HG02840 (cell line): ENCODE results near the gene COPRS.
"Not testable (repeated sequence)": the region's sequence is repeated elsewhere in the genome, so short reads cannot be mapped to it uniquely, and the experiment has no call there.

ENCODE experiments used
- ATAC-seq: cut with Tn5 transposase; IDR thresholded peaks from one replicate; pipeline ENCODE4 v1.9.1; 2021; ENCODE audit warnings: mild to moderate bottlenecking, moderate library complexity, moderate number of reproducible peaks; ENCODE audit not compliant: unreplicated experiment, low FRiP score

COPRS gene

GRCh38 chr17:31853911-31854470 is 5.1 kb downstream of the COPRS start:
- no peak for ATAC-seq

- no peak for ATAC-seq
Observed at GRCh38 chr17:31845291-31845690, 13.8 kb downstream of the COPRS start.

GRCh38 chr17:31843070-31843745 is 15.8 kb downstream of the COPRS start:
- no peak for ATAC-seq

- ATAC-seq, result no peak
Observed at GRCh38 chr17:31842195-31843069, 16.6 kb downstream of the COPRS start.

- no peak for ATAC-seq
Observed at GRCh38 chr17:31841850-31842194, 17.2 kb downstream of the COPRS start.

- ATAC-seq, result no peak
Observed at GRCh38 chr17:31838636-31839225, 20.3 kb downstream of the COPRS start.

- no peak for ATAC-seq
Observed at GRCh38 chr17:31835984-31836383, 23.1 kb downstream of the COPRS start.

- ATAC-seq, result no peak
Observed at GRCh38 chr17:31834448-31834847, 24.6 kb downstream of the COPRS start.

- no peak for ATAC-seq
Observed at GRCh38 chr17:31832746-31833145, 26.3 kb downstream of the COPRS start.

GRCh38 chr17:31830971-31831858 is 27.8 kb downstream of the COPRS start:
- no peak for ATAC-seq

- no peak for ATAC-seq
Observed at GRCh38 chr17:31829649-31830048, 29.4 kb downstream of the COPRS start.

GRCh38 chr17:31828955-31829354 is 30.1 kb downstream of the COPRS start:
- ATAC-seq, result not testable (repeated sequence)

- no peak for ATAC-seq
Observed at GRCh38 chr17:31825961-31826691, 32.9 kb downstream of the COPRS start.

GRCh38 chr17:31824766-31825360 is 34.2 kb downstream of the COPRS start:
- no peak for ATAC-seq

- no peak for ATAC-seq
Observed at GRCh38 chr17:31823014-31823413, 36.0 kb downstream of the COPRS start.

- no peak for ATAC-seq
Observed at GRCh38 chr17:31820691-31821435, 38.2 kb downstream of the COPRS start.

GRCh38 chr17:31819578-31819977 is 39.5 kb downstream of the COPRS start:
- no peak for ATAC-seq

- not testable (repeated sequence) for ATAC-seq
Observed at GRCh38 chr17:31818863-31819262, 40.2 kb downstream of the COPRS start.
